ENCODE data around the gene NR1H2.

- peak; percentile 86 for TF ChIP-seq CTCF (IDR thresholded peaks at IDR 0.05; ENCODE audit: low read depth, low read length, missing input control)
- peak; percentile 83 to 90 for TF ChIP-seq RAD21 (IDR thresholded peaks at IDR 0.05)
- peak; percentile 40 for TF ChIP-seq YY1 (IDR thresholded peaks at IDR 0.05)
- TF ChIP-seq SP1 (IDR thresholded peaks at IDR 0.05), result no peak
- peak; percentile 31 for TF ChIP-seq REST (IDR thresholded peaks at IDR 0.05)
- no peak for TF ChIP-seq HNF4A (conservative IDR thresholded peaks at IDR 0.05)
- TF ChIP-seq FOXA2 (IDR thresholded peaks at IDR 0.05), result no peak
- no peak for TF ChIP-seq ATF3 (IDR thresholded peaks at IDR 0.05)
- TF ChIP-seq MAX (IDR thresholded peaks at IDR 0.05), result no peak
- no peak for TF ChIP-seq ZBTB33 (IDR thresholded peaks at IDR 0.05)
- peak in 1 of 2 donors; percentile 27 for TF ChIP-seq GABPA (IDR thresholded peaks at IDR 0.05 in 1 of 2, conservative IDR thresholded peaks at IDR 0.05 in 1 of 2)
- no peak for TF ChIP-seq JUND (IDR thresholded peaks at IDR 0.05)
Observed at GRCh38 chr19:50368649-50369570, 7.3 kb upstream of the NR1H2 start.
